IMR-90 (cell line): ENCODE results near the gene SLC18B1. TPM values are rescaled to one million over a fixed set of nuclear protein-coding genes. Genes with fewer than 3 reads are reported as not detected.

Source experiments
- ATAC-seq: fragments of 200-7000 bp; cut with Tn5 transposase; 2 replicates; pipeline ENCODE4 v1.9.1; 2020; ENCODE audit warnings: low read depth, mild to moderate bottlenecking, moderate library complexity
- BruUV-seq: library from RNA; stranded (reverse); fragments of 400-500 nt; replicated peaks from 2 replicates; lab custom pipeline; 2021; lab: Mats Ljungman, UMichigan
- CTCF ChIA-PET: fragments of 300-600 bp; formaldehyde crosslinking; extraction: SDS; loops from one replicate; lab custom pipeline; 2021; ENCODE audit warnings: antibody characterized with exemption; lab: Yijun Ruan, JAX
- POLR2A ChIA-PET: fragments of 300-600 bp; sonication (Branson Sonifier 250); formaldehyde crosslinking; loops from one replicate; lab custom pipeline; 2022; ENCODE audit warnings: antibody characterized with exemption; ENCODE audit not compliant: unreplicated experiment; lab: Charles Lee
- DNase-seq: peaks from one replicate; pipeline ENCODE4 v3.0.0; 2013
- H2AFZ ChIP-seq: replicated peaks from 2 replicates; pipeline ENCODE3; 2013; ENCODE audit warnings: low read length, mild to moderate bottlenecking; ENCODE audit not compliant: poor library complexity
- H2AK5ac ChIP-seq: 2 replicates; pipeline ENCODE4 v1.6.1; 2013; ENCODE audit warnings: low read depth, low read length, inconsistent platforms
- H2AK9ac ChIP-seq: replicated peaks from 2 replicates; pipeline ENCODE3; 2013; ENCODE audit warnings: mild to moderate bottlenecking, low read depth, low read length, moderate library complexity; ENCODE audit not compliant: poor library complexity
- H2BK120ac ChIP-seq: 2 replicates; pipeline ENCODE4 v1.6.1; 2013; ENCODE audit warnings: low read depth, low read length, inconsistent platforms
- H2BK15ac ChIP-seq: 3 replicates; pipeline ENCODE4 v1.6.1; 2013; ENCODE audit warnings: low read depth, low read length, inconsistent platforms
- H2BK20ac ChIP-seq: 2 replicates; pipeline ENCODE4 v1.6.1; 2013; ENCODE audit warnings: low read depth, mild to moderate bottlenecking, inconsistent platforms, low read length, moderate library complexity
- H2BK5ac ChIP-seq: 2 replicates; pipeline ENCODE4 v1.6.1; 2013; ENCODE audit warnings: mild to moderate bottlenecking, low read depth, low read length, inconsistent platforms; ENCODE audit not compliant: poor library complexity, severe bottlenecking
- H3K14ac ChIP-seq: replicated peaks from 2 replicates; pipeline ENCODE4 v1.6.1; 2013; ENCODE audit warnings: low read depth, low read length, inconsistent platforms
- H3K18ac ChIP-seq: 2 replicates; pipeline ENCODE4 v1.6.1; 2013; ENCODE audit warnings: low read depth, low read length, control low read depth
- H3K23ac ChIP-seq: 2 replicates; pipeline ENCODE4 v1.6.1; 2013; ENCODE audit warnings: low read depth, low read length, inconsistent platforms
- H3K27ac ChIP-seq: 2 replicates; pipeline ENCODE4 v1.5.1; 2013; ENCODE audit warnings: mild to moderate bottlenecking, control low read depth, low read length; ENCODE audit not compliant: insufficient read depth
- H3K27me3 ChIP-seq: 2 replicates; pipeline ENCODE4 v1.6.1; 2013; ENCODE audit warnings: low read length; ENCODE audit not compliant: control insufficient read depth, insufficient read depth
- H3K36me3 ChIP-seq: 2 replicates; pipeline ENCODE4 v1.6.1; 2013; ENCODE audit warnings: low read length, mixed read lengths; ENCODE audit not compliant: control insufficient read depth, insufficient read depth
- H3K4ac ChIP-seq: 2 replicates; pipeline ENCODE4 v1.6.1; 2013; ENCODE audit warnings: low read depth, low read length, inconsistent platforms
- H3K4me1 ChIP-seq: 2 replicates; pipeline ENCODE4 v1.6.1; 2013; ENCODE audit warnings: low read length, mixed read lengths; ENCODE audit not compliant: control insufficient read depth, insufficient read depth
- H3K4me2 ChIP-seq: 2 replicates; pipeline ENCODE4 v1.6.1; 2013; ENCODE audit warnings: low read depth, mild to moderate bottlenecking, control low read depth, low read length, moderate library complexity
- H3K4me3 ChIP-seq: 2 replicates; pipeline ENCODE4 v1.5.1; 2013; ENCODE audit warnings: low read depth, mild to moderate bottlenecking, control low read depth, low read length, moderate library complexity; ENCODE audit not compliant: insufficient read depth
- H3K56ac ChIP-seq: 2 replicates; pipeline ENCODE4 v1.6.1; 2013; ENCODE audit warnings: low read length, inconsistent platforms; ENCODE audit not compliant: insufficient read depth; ENCODE audit errors: extremely low read depth
- H3K79me1 ChIP-seq, 2 experiments: 2 replicates each; pipeline ENCODE4 v1.6.1; 2013; ENCODE audit warnings: low read length in 2 of 2, inconsistent platforms in 1 of 2, low read depth in 1 of 2
- H3K9ac ChIP-seq: 2 replicates; pipeline ENCODE4 v1.6.1; 2013; ENCODE audit warnings: low read depth, low read length, control low read depth
- H3K9me1 ChIP-seq: 2 replicates; pipeline ENCODE4 v1.6.1; 2013; ENCODE audit warnings: low read length, inconsistent platforms; ENCODE audit not compliant: insufficient read depth
- H3K9me3 ChIP-seq: 2 replicates; pipeline ENCODE4 v1.6.1; 2013; ENCODE audit warnings: low read length; ENCODE audit not compliant: control insufficient read depth, insufficient read depth
- H4K20me1 ChIP-seq: 2 replicates; pipeline ENCODE4 v1.6.1; 2013; ENCODE audit warnings: low read length, inconsistent platforms; ENCODE audit not compliant: insufficient read depth
- H4K5ac ChIP-seq: 2 replicates; pipeline ENCODE4 v1.6.1; 2013; ENCODE audit warnings: mild to moderate bottlenecking, low read depth, low read length, control low read depth
- H4K8ac ChIP-seq, 2 experiments: 2 replicates each; pipeline ENCODE4 v1.6.1; 2013; ENCODE audit warnings: low read depth in 2 of 2, low read length in 2 of 2, control low read depth in 1 of 2, inconsistent platforms in 1 of 2
- H4K91ac ChIP-seq: 2 replicates; pipeline ENCODE4 v1.6.1; 2013; ENCODE audit warnings: low read depth, low read length, inconsistent platforms; ENCODE audit not compliant: insufficient read depth
- FOS ChIP-seq: fragments of 150-350 bp; IDR thresholded peaks from 2 replicates; pipeline ENCODE4 v1.6.1; 2016; ENCODE audit warnings: low read depth, low read length
- RFX5 ChIP-seq: IDR thresholded peaks from 2 replicates; pipeline ENCODE4 v1.8.0; 2012; ENCODE audit warnings: low read depth, mild to moderate bottlenecking, low read length, moderate library complexity
- WGBS, 2 experiments: methylation state at CpG; one replicate each; pipeline versions ENCODE4 v1.1.5 to v1.1.7; 2013; ENCODE audit warnings: missing lambda C conversion rate in 2 of 2; ENCODE audit not compliant: insufficient read length in 1 of 2; ENCODE audit errors: extremely low coverage in 2 of 2; 5-methylcytosine and 5-hydroxymethylcytosine counted together
- dilution Hi-C: fragments of 300-500 bp; cut with HindIII; formaldehyde crosslinking; loops from one replicate; pipeline ENCODE4 v1.14.3; 2018; ENCODE audit warnings: low sequenced_read_pairs; ENCODE audit not compliant: unreplicated experiment
- in situ Hi-C: fragments of 300-500 bp; cut with MboI; formaldehyde crosslinking; loops from 3 replicates; pipeline ENCODE4 v1.14.3; 2019; ENCODE audit warnings: low sequenced_read_pairs, inconsistent platforms, mixed read lengths
- intact Hi-C: fragments of 100-400 bp; cut with micrococcal nuclease; formaldehyde crosslinking; loops from 2 replicates; pipeline ENCODE4 v1.10.0; 2022
- polyA plus RNA-seq, 3 experiments: library from polyadenylated mRNA; depleted of rRNA; stranded (reverse); fragments of >200 nt; gene quantifications; 2 replicates each; pipeline ENCODE4 v1.2.3, GENCODE V29; 2012; ENCODE audit warnings: low replicate concordance in 1 of 3
- total RNA-seq: library from RNA; depleted of rRNA; stranded (reverse); fragments of >200 nt; gene quantifications from 2 replicates; pipeline ENCODE4 v1.2.3, GENCODE V29; 2012

SLC18B1 gene
- total and polyA plus RNA-seq, 2 of the 4 experiments (the other 2 are of a cell fraction) = 2.4 to 2.5 TPM

DNA sequence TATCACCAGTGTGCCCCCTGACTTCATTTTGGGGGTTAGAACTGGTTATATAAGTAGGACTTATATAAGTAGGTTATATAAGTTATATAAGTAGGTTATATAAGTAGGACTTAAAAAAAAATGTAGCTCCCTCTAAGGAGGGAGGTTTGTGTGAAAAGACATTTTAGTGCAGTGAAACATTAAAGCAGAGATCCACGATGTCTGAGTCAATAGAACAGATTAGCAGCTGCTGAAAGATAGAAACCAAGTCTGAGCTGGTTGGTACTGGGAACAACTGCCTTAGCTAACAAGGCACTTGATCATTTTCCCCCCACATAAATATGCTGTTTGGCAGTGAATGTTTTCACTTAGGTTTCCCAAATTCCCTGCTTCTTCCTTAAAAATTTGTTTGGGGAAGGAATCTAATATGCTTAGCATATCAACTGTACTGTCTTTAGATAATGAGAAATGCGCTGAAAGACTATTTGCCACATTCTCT lies 13.9 kb upstream of the SLC18B1 start:
- Histone ChIP-seq H2AK9ac (no peak overlapping the region), H3K79me1 (peaks cover 13 to 24% of the 10 kb centered on the region in 2 experiments; a peak in 3 of 4 replicates), H3K9me3 (no peaks in the 10 kb centered on the region), H2AFZ (peak overlapping the region; percentile 72), H2BK120ac (0 out of 2 replicates have a peak overlapping the region, but pooled peaks have one; percentile 5), H3K4ac (peak overlapping the region; percentile 66; the same call in 1 of the 2 replicates), H3K4me1 (peaks cover 2% of the 10 kb centered on the region), H3K9me1 (no peaks in the 10 kb centered on the region), H4K8ac (peak overlapping the region; percentile 80 to 97), H3K56ac (no peak overlapping the region; the same call in 1 of the 2 replicates), H3K27ac (no peak overlapping the region), H3K23ac (peak overlapping the region; percentile 68; the same call in 1 of the 2 replicates), H2AK5ac (no peak overlapping the region), H3K27me3 (peaks cover 4% of the 10 kb centered on the region), H4K20me1 (peaks cover 30% of the 10 kb centered on the region), H4K5ac (peak overlapping the region; percentile 92; the same call in 1 of the 2 replicates), H2BK15ac (peak overlapping the region; percentile 79; the same call in 1 of the 3 replicates), H3K18ac (peak overlapping the region; percentile 79; the same call in 1 of the 2 replicates), H3K14ac (peak overlapping the region; percentile 79; the same call in 1 of the 2 replicates), H3K4me3 (peak overlapping the region; percentile 73; the same call in 1 of the 2 replicates), H2BK5ac (peak overlapping the region; percentile 62), H3K36me3 (peaks cover 14% of the 10 kb centered on the region), H3K4me2 (peak overlapping the region; percentile 92; the same call in 1 of the 2 replicates), H3K9ac (peak overlapping the region; percentile 98; the same call in 1 of the 2 replicates), H4K91ac (no peak overlapping the region), H2BK20ac (0 out of 2 replicates have a peak overlapping the region, but pooled peaks have one; percentile 2)
- TF ChIP-seq RFX5 (peak; percentile 70; the same call in 1 of the 2 replicates), FOS (no peak)
- no CpG with 5 or more reads among the region's 2 CpGs for WGBS, 2 experiments
- in situ Hi-C loops (no loop called here), dilution Hi-C loops (no loop called here), intact Hi-C loops (no loop called here)
- BruUV-seq = no TSS peak
- no peak for ATAC-seq
- DNase-seq = peak; percentile 66
- ChIA-PET POLR2A (interaction anchor here (0.5 to 2.3 kb wide), 2 partner anchors 14 to 832 kb away, joined by 3 to 14 read pairs; partner anchors contain the start of gene SLC18B1), CTCF (interaction anchor here (0.7 to 1.3 kb wide), 2 partner anchors 11 to 976 kb away, joined by 4 read pairs; no protein-coding TSS in a partner anchor)
